ENCODE data around the gene PHKB. TPM values are rescaled to one million over a fixed set of nuclear protein-coding genes. Genes with fewer than 3 reads are reported as not detected.
"Not testable (repeated sequence)": the region's sequence is repeated elsewhere in the genome, so short reads cannot be mapped to it uniquely, and the experiment has no call there.

PHKB gene
- total RNA-seq, 4 donors from 2014 or later, result 74.1 to 126 (median 101) TPM

DNA sequence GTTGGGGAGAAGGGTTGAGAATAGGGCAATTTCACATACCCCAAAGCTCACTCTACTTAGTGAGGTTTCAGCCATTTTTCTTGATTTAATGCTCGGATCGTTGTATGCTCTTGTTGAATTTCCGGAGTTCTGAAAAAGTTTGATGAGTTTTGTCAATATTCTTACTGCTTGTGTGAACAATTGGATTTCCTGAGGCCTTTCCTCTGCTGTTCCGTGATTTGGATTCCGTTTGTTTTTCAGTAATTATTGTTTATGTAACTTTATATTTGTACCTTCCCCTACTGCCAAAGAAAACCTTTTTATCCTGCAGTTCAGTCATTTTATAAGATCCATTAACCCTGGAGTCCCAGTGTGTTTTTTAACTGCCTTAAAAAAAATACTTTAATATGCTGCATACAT, 62.9 kb downstream of the PHKB start:
- no peaks in the 10 kb centered on the region for H3K27me3 ChIP-seq
- no peak overlapping the region for H3K4me3 ChIP-seq
- no peaks in the 10 kb centered on the region for H3K9me3 ChIP-seq
- peaks cover 0 to 5% (median 0%) of the 10 kb centered on the region in 4 donors for H3K4me1 ChIP-seq
- H3K36me3 ChIP-seq, result no peaks in the 10 kb centered on the region
- no peak for DNase-seq
- no peak overlapping the region for H3K27ac ChIP-seq
- in situ Hi-C loops (cut with MboI; ENCODE audit: low pct_ligation_motif_present in 1 of 4, low pct_unique_long_range_greater_than_20kb in 1 of 4, low sequenced_read_pairs in 3 of 4) (no loop called here), intact Hi-C loops (cut with DNase I; ENCODE audit: low total_unique reads) (no loop called here)
- WGBS, 2 donors (ENCODE audit: low coverage in 1 of 2), result 76 to 85% methylated on average over 5 of the region's 5 CpGs
- no peak for TF ChIP-seq POLR2AphosphoS5 (IDR thresholded peaks at IDR 0.05)
- no peak for TF ChIP-seq POLR2A (IDR thresholded peaks at IDR 0.05)
- TF ChIP-seq CTCF (IDR thresholded peaks at IDR 0.05), result no peak
- TF ChIP-seq EP300 (IDR thresholded peaks at IDR 0.05; ENCODE audit: low read depth), result no peak

- 86 to 95% methylated on average over 3 to 4 of the region's 4 CpGs for whole genome bisulfite sequencing, 2 donors (ENCODE audit: low coverage in 1 of 2)
- no peak for TF ChIP-seq CTCF (IDR thresholded peaks at IDR 0.05)
- TF ChIP-seq POLR2A (IDR thresholded peaks at IDR 0.05), result no peak
- no peaks in the 10 kb centered on the region for H3K4me1 ChIP-seq
- peaks cover 0 to 14% (median 0%) of the 10 kb centered on the region in 4 donors for H3K36me3 ChIP-seq
- intact Hi-C loops (cut with DNase I; ENCODE audit: low total_unique reads), result no loop called here
- no peaks in the 10 kb centered on the region for H3K9me3 ChIP-seq
- in situ Hi-C loops (cut with MboI; ENCODE audit: low pct_ligation_motif_present in 1 of 4, low pct_unique_long_range_greater_than_20kb in 1 of 4, low sequenced_read_pairs in 3 of 4), result no loop called here
- DNase-seq, result no peak
- H3K27me3 ChIP-seq, result no peaks in the 10 kb centered on the region
- no peak overlapping the region for H3K27ac ChIP-seq
- no peak overlapping the region for H3K4me3 ChIP-seq
Observed at GRCh38 chr16:47528431-47528830, 67.3 kb downstream of the PHKB start.

GRCh38 chr16:47533744-47534292, 72.7 kb downstream of the PHKB start:
- WGBS, 2 donors (ENCODE audit: low coverage in 1 of 2), result 92% methylated on average over 8 of the region's 8 CpGs; no CpG with 5 or more reads in 1 of the 2 donors
- no peak overlapping the region for H3K4me3 ChIP-seq
- intact Hi-C loops (cut with DNase I; ENCODE audit: low total_unique reads), result no loop called here
- H3K27ac ChIP-seq, result no peak overlapping the region
- TF ChIP-seq POLR2A (IDR thresholded peaks at IDR 0.05) (no peak), CTCF (IDR thresholded peaks at IDR 0.05) (no peak), EP300 (IDR thresholded peaks at IDR 0.05; ENCODE audit: low read depth) (no peak), POLR2AphosphoS5 (IDR thresholded peaks at IDR 0.05) (no peak)
- no peaks in the 10 kb centered on the region for H3K4me1 ChIP-seq
- peaks cover 0 to 22% (median 3%) of the 10 kb centered on the region in 4 donors for H3K36me3 ChIP-seq
- no peaks in the 10 kb centered on the region for H3K9me3 ChIP-seq
- no peak for DNase-seq
- no peaks in the 10 kb centered on the region for H3K27me3 ChIP-seq
- in situ Hi-C loops (cut with MboI; ENCODE audit: low pct_ligation_motif_present in 1 of 4, low pct_unique_long_range_greater_than_20kb in 1 of 4, low sequenced_read_pairs in 3 of 4), result no loop called here

- TF ChIP-seq POLR2A (IDR thresholded peaks at IDR 0.05) (no peak), POLR2AphosphoS5 (IDR thresholded peaks at IDR 0.05) (no peak), CTCF (IDR thresholded peaks at IDR 0.05) (no peak), EP300 (IDR thresholded peaks at IDR 0.05; ENCODE audit: low read depth) (no peak)
- Histone ChIP-seq H3K27me3 (no peaks in the 10 kb centered on the region), H3K27ac (no peak overlapping the region), H3K4me3 (no peak overlapping the region), H3K36me3 (peaks cover 0 to 32% (median 3%) of the 10 kb centered on the region in 4 donors), H3K4me1 (no peaks in the 10 kb centered on the region), H3K9me3 (peaks cover 26 to 27% of the 10 kb centered on the region in 2 donors)
- in situ Hi-C loops (cut with MboI; ENCODE audit: low pct_ligation_motif_present in 1 of 4, low pct_unique_long_range_greater_than_20kb in 1 of 4, low sequenced_read_pairs in 3 of 4) (no loop called here), intact Hi-C loops (cut with DNase I; ENCODE audit: low total_unique reads) (no loop called here)
- DNase-seq, result no peak
- WGBS, 2 donors (ENCODE audit: low coverage in 1 of 2), result 60 to 64% methylated on average over 1 of the region's 1 CpG
Observed at GRCh38 chr16:47538472-47538871, 77.3 kb downstream of the PHKB start.

- intact Hi-C loops (cut with DNase I; ENCODE audit: low total_unique reads); in situ Hi-C loops (cut with MboI; ENCODE audit: low pct_ligation_motif_present in 1 of 4, low pct_unique_long_range_greater_than_20kb in 1 of 4, low sequenced_read_pairs in 3 of 4); H3K27me3 ChIP-seq; H3K27ac ChIP-seq; H3K4me1 ChIP-seq; H3K4me3 ChIP-seq; DNase-seq: not testable (repeated sequence)
- H3K36me3 ChIP-seq, result peaks cover 0 to 34% (median 3%) of the 10 kb centered on the region in 4 donors
- peaks cover 27 to 31% of the 10 kb centered on the region in 2 donors for H3K9me3 ChIP-seq
- WGBS, 2 donors (ENCODE audit: low coverage in 1 of 2), result 95 to 96% methylated on average over 11 to 13 of the region's 13 CpGs
Observed at GRCh38 chr16:47539707-47540670, 78.9 kb downstream of the PHKB start.

- in situ Hi-C loops (cut with MboI; ENCODE audit: low pct_ligation_motif_present in 1 of 4, low pct_unique_long_range_greater_than_20kb in 1 of 4, low sequenced_read_pairs in 3 of 4); intact Hi-C loops (cut with DNase I; ENCODE audit: low total_unique reads); DNase-seq; H3K4me1 ChIP-seq; H3K27me3 ChIP-seq; H3K27ac ChIP-seq; H3K4me3 ChIP-seq: not testable (repeated sequence)
- peaks cover 0 to 34% (median 0%) of the 10 kb centered on the region in 4 donors for H3K36me3 ChIP-seq
- 97 to 100% methylated on average over 2 to 3 of the region's 3 CpGs for WGBS, 2 donors (ENCODE audit: low coverage in 1 of 2)
- peaks cover 27 to 36% of the 10 kb centered on the region in 2 donors for H3K9me3 ChIP-seq
Observed at GRCh38 chr16:47541135-47541534, 80.0 kb downstream of the PHKB start.
